H9 (cell line): ENCODE data around the gene CNOT10. TPM values are rescaled to one million over a fixed set of nuclear protein-coding genes. Genes with fewer than 3 reads are reported as not detected.

Experiments
- DNase-seq: peaks from one replicate; pipeline ENCODE4 v3.0.0-alpha.2; 2017
- H2AFZ ChIP-seq: one replicate; pipeline ENCODE4 v1.6.1; 2013; ENCODE audit warnings: mild to moderate bottlenecking, low read length, control low read depth, moderate library complexity
- H2AK5ac ChIP-seq: 2 replicates; pipeline ENCODE4 v1.6.1; 2013; ENCODE audit warnings: low read length, control low read depth, mixed read lengths; ENCODE audit not compliant: insufficient read length
- H2BK120ac ChIP-seq: one replicate; pipeline ENCODE4 v1.6.1; 2013; ENCODE audit warnings: low read depth, mild to moderate bottlenecking, low read length, control low read depth, inconsistent platforms; ENCODE audit not compliant: poor library complexity, severe bottlenecking
- H2BK12ac ChIP-seq: 2 replicates; pipeline ENCODE4 v1.6.1; 2013; ENCODE audit warnings: low read length, control low read depth, mixed read lengths, low read depth; ENCODE audit not compliant: insufficient read length
- H2BK15ac ChIP-seq: 2 replicates; pipeline ENCODE4 v1.6.1; 2013; ENCODE audit warnings: low read depth, low read length, control low read depth
- H2BK20ac ChIP-seq: one replicate; pipeline ENCODE4 v1.6.1; 2013; ENCODE audit warnings: low read depth, mild to moderate bottlenecking, low read length, control low read depth, inconsistent platforms; ENCODE audit not compliant: poor library complexity, severe bottlenecking
- H2BK5ac ChIP-seq: 2 replicates; pipeline ENCODE4 v1.6.1; 2013; ENCODE audit warnings: low read length, control low read depth, mixed read lengths; ENCODE audit not compliant: insufficient read length
- H3K14ac ChIP-seq: 2 replicates; pipeline ENCODE4 v1.6.1; 2013; ENCODE audit warnings: low read length, control low read depth; ENCODE audit not compliant: insufficient read depth
- H3K18ac ChIP-seq: 2 replicates; pipeline ENCODE4 v1.6.1; 2013; ENCODE audit warnings: low read depth, mild to moderate bottlenecking, mixed read lengths, low read length, control low read depth; ENCODE audit not compliant: insufficient read length
- H3K23ac ChIP-seq: 2 replicates; pipeline ENCODE4 v1.6.1; 2013; ENCODE audit warnings: low read length, control low read depth, mixed read lengths, low read depth; ENCODE audit not compliant: insufficient read length
- H3K23me2 ChIP-seq: 2 replicates; pipeline ENCODE4 v1.6.1; 2013; ENCODE audit warnings: low read depth, mild to moderate bottlenecking, mixed read lengths, low read length, control low read depth; ENCODE audit not compliant: insufficient read length, poor library complexity, severe bottlenecking
- H3K27ac ChIP-seq: 2 replicates; pipeline ENCODE4 v1.5.1; 2013; ENCODE audit warnings: low read length, control low read depth, mixed read lengths, low read depth; ENCODE audit not compliant: insufficient read length
- H3K27me3 ChIP-seq: 2 replicates; pipeline ENCODE4 v1.6.1; 2013; ENCODE audit warnings: low read length, control low read depth, inconsistent platforms; ENCODE audit not compliant: insufficient read depth
- H3K4ac ChIP-seq: 2 replicates; pipeline ENCODE4 v1.6.1; 2013; ENCODE audit warnings: low read depth, mild to moderate bottlenecking, control low read depth, inconsistent platforms, low read length, moderate library complexity
- H3K4me1 ChIP-seq: 2 replicates; pipeline ENCODE4 v1.6.1; 2013; ENCODE audit warnings: low read length, control low read depth, inconsistent platforms; ENCODE audit not compliant: insufficient read depth
- H3K4me2 ChIP-seq: 2 replicates; pipeline ENCODE4 v1.6.1; 2013; ENCODE audit warnings: low read length, control low read depth, mixed read lengths; ENCODE audit not compliant: insufficient read length, insufficient read depth
- H3K56ac ChIP-seq: 2 replicates; pipeline ENCODE4 v1.6.1; 2013; ENCODE audit warnings: low read depth, mild to moderate bottlenecking, mixed read lengths, low read length, control low read depth; ENCODE audit not compliant: insufficient read length
- H3K79me1 ChIP-seq: 2 replicates; pipeline ENCODE4 v1.6.1; 2013; ENCODE audit warnings: low read depth, mild to moderate bottlenecking, moderate library complexity, low read length, control low read depth, inconsistent platforms; ENCODE audit not compliant: insufficient read depth, poor library complexity, severe bottlenecking
- H3K79me2 ChIP-seq: 2 replicates; pipeline ENCODE4 v1.6.1; 2013; ENCODE audit warnings: low read length, control low read depth, inconsistent platforms; ENCODE audit not compliant: insufficient read depth
- H3K9ac ChIP-seq: 2 replicates; pipeline ENCODE4 v1.6.1; 2013; ENCODE audit warnings: low read length, control low read depth, mixed read lengths; ENCODE audit not compliant: insufficient read length; ENCODE audit errors: extremely low read depth
- H3K9me3 ChIP-seq: one replicate; pipeline ENCODE4 v1.6.1; 2013; ENCODE audit warnings: low read depth, low read length, inconsistent platforms; ENCODE audit not compliant: control insufficient read depth
- H3T11ph ChIP-seq: one replicate; pipeline ENCODE4 v1.6.1; 2013; ENCODE audit warnings: mild to moderate bottlenecking, low read length, control low read depth, inconsistent platforms
- H4K20me1 ChIP-seq: one replicate; pipeline ENCODE4 v1.6.1; 2013; ENCODE audit not compliant: control insufficient read depth, insufficient read length, insufficient read depth
- H4K5ac ChIP-seq: 2 replicates; pipeline ENCODE4 v1.6.1; 2013; ENCODE audit warnings: low read depth, mild to moderate bottlenecking, mixed read lengths, low read length, control low read depth; ENCODE audit not compliant: insufficient read length
- H4K8ac ChIP-seq: replicated peaks from 2 replicates; pipeline ENCODE4 v1.6.1; 2013; ENCODE audit warnings: low read length, control low read depth, mixed read lengths, low read depth; ENCODE audit not compliant: insufficient read length
- H4K91ac ChIP-seq: 2 replicates; pipeline ENCODE4 v1.6.1; 2013; ENCODE audit warnings: low read depth, mild to moderate bottlenecking, moderate library complexity, mixed read lengths, low read length, control low read depth; ENCODE audit not compliant: insufficient read length
- H3K27ac Mint-ChIP-seq, 3 experiments: 2 replicates in 2 of 3; 3 replicates in 1 of 3; pipeline ENCODE4 v1.8.0; 2020 to 2021; ENCODE audit warnings: mixed read lengths in 3 of 3, mild to moderate bottlenecking in 1 of 3, moderate library complexity in 1 of 3
- H3K27me3 Mint-ChIP-seq: 2 replicates; pipeline ENCODE4 v1.8.0; 2021; ENCODE audit warnings: low read depth, mild to moderate bottlenecking, moderate library complexity, mixed read lengths
- H3K36me3 Mint-ChIP-seq, 3 experiments: 2 replicates in 2 of 3; 3 replicates in 1 of 3; pipeline ENCODE4 v1.8.0; 2020 to 2021; ENCODE audit warnings: low read depth in 3 of 3, mixed read lengths in 3 of 3; ENCODE audit not compliant: insufficient read depth in 1 of 3
- H3K4me1 Mint-ChIP-seq, 2 experiments: 2 replicates each; pipeline ENCODE4 v1.8.0; 2020; ENCODE audit warnings: mixed read lengths in 2 of 2
- H3K4me3 Mint-ChIP-seq, 2 experiments: 2 replicates in 1 of 2; 3 replicates in 1 of 2; pipeline ENCODE4 v1.8.0; 2020 to 2021; ENCODE audit warnings: mild to moderate bottlenecking in 2 of 2, mixed read lengths in 2 of 2, moderate library complexity in 1 of 2
- H3K9me3 Mint-ChIP-seq, 2 experiments: 2 replicates in 1 of 2; 3 replicates in 1 of 2; pipeline ENCODE4 v1.8.0; 2020; ENCODE audit warnings: mild to moderate bottlenecking in 2 of 2, mixed read lengths in 2 of 2, moderate library complexity in 1 of 2
- CTCF ChIP-seq: fragments of 200-600 bp; sonication (generic); conservative IDR thresholded peaks from 3 replicates; pipeline ENCODE4 v1.8.0; 2021; ENCODE audit warnings: antibody characterized with exemption, mild to moderate bottlenecking
- WGBS: extraction: QIAGEN DNeasy Blood & Tissue Kit; methylation state at CpG from one replicate; pipeline ENCODE4 v1.1.7; 2013; ENCODE audit warnings: missing lambda C conversion rate, low lambda C conversion rate, mixed read lengths; ENCODE audit not compliant: insufficient read length; ENCODE audit errors: extremely low coverage; 5-methylcytosine and 5-hydroxymethylcytosine counted together
- total RNA-seq: library from RNA; stranded (reverse); gene quantifications from 2 replicates; pipeline ENCODE4 v1.2.1, GENCODE V29; 2021

CNOT10 gene
- total RNA-seq, 1 experiment from 2014 or later, result 55.4 TPM

GRCh38 chr3:32698506-32698905 lies 13.5 kb downstream of the CNOT10 start:
- Histone ChIP-seq H3K23me2 (no peaks in the 10 kb centered on the region), H3K9ac (no peak overlapping the region), H4K8ac (no peak overlapping the region), H3K4me2 (no peak overlapping the region), H3K79me1 (peaks cover 11% of the 10 kb centered on the region), H3K27me3 (no peaks in the 10 kb centered on the region), H3K4me1 (no peaks in the 10 kb centered on the region), H3K14ac (no peak overlapping the region), H4K5ac (no peak overlapping the region), H3K9me3 (no peaks in the 10 kb centered on the region), H3K27ac (no peak overlapping the region), H3T11ph (no peak overlapping the region), H2AFZ (no peak overlapping the region), H3K56ac (no peak overlapping the region), H3K79me2 (peaks cover 3% of the 10 kb centered on the region; the same call in 1 of the 2 replicates), H2BK20ac (no peak overlapping the region), H2AK5ac (no peak overlapping the region), H3K18ac (no peak overlapping the region), H4K20me1 (no peaks in the 10 kb centered on the region), H2BK5ac (no peak overlapping the region), H2BK12ac (no peak overlapping the region), H3K4ac (no peak overlapping the region), H2BK15ac (no peak overlapping the region), H2BK120ac (no peak overlapping the region), H4K91ac (no peak overlapping the region), H3K23ac (no peak overlapping the region)
- H3K4me3 Mint-ChIP-seq, result no peak overlapping the region
- WGBS, result no CpG with 5 or more reads among the region's 2 CpGs
- no peaks in the 10 kb centered on the region for H3K27me3 Mint-ChIP-seq
- DNase-seq, result no peak
- H3K27ac Mint-ChIP-seq, result no peak overlapping the region
- TF ChIP-seq CTCF, result no peak
- H3K4me1 Mint-ChIP-seq, result peaks cover 5 to 6% of the 10 kb centered on the region in 2 experiments
- peaks cover 2 to 18% (median 8%) of the 10 kb centered on the region in 3 experiments; a peak in 6 of 7 replicates for H3K36me3 Mint-ChIP-seq
- no peaks in the 10 kb centered on the region for H3K9me3 Mint-ChIP-seq
